GM23338 (cell line): ENCODE measurements around the gene IKBIP.

Experiments used
- EZH2 ChIP-seq: fragments of 200-600 bp; sonication (generic); IDR thresholded peaks from one replicate; pipeline ENCODE4 v1.8.0; 2017; ENCODE audit warnings: antibody characterized with exemption, mild to moderate bottlenecking, low read depth; ENCODE audit not compliant: unreplicated experiment
- POLR2AphosphoS5 ChIP-seq: IDR thresholded peaks from 2 replicates; pipeline ENCODE4 v1.6.1; 2016; ENCODE audit warnings: antibody characterized with exemption, low read depth
- TF ChIP-seq, protein P1 (sequence below), 2 experiments: fragments of 200-600 bp in 1 of 2; sonication (generic) in 1 of 2; conservative IDR thresholded peaks; 2 replicates each; pipeline versions ENCODE4 v1.5.1 to v1.6.1; 2016 to 2017; ENCODE audit warnings: antibody characterized with exemption in 2 of 2, low read depth in 2 of 2, mild to moderate bottlenecking in 2 of 2, moderate library complexity in 1 of 2

DNA sequence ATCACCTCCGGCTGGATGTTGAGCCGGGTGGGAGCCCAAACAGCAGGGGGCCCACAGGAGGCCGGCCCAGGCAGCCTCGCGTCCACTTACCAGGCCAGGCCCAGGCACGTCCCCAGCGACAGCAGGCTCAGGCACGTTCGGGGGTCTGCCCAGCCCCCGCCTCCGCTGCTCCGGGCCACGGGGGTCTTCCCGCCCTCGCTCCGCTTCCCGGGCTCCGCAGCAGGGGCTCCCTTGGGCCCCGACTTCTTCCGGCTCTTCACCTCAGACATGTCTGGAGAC, 216 bp downstream of the IKBIP start:
- TF ChIP-seq POLR2AphosphoS5 = no peak
- TF ChIP-seq, protein P1, sequence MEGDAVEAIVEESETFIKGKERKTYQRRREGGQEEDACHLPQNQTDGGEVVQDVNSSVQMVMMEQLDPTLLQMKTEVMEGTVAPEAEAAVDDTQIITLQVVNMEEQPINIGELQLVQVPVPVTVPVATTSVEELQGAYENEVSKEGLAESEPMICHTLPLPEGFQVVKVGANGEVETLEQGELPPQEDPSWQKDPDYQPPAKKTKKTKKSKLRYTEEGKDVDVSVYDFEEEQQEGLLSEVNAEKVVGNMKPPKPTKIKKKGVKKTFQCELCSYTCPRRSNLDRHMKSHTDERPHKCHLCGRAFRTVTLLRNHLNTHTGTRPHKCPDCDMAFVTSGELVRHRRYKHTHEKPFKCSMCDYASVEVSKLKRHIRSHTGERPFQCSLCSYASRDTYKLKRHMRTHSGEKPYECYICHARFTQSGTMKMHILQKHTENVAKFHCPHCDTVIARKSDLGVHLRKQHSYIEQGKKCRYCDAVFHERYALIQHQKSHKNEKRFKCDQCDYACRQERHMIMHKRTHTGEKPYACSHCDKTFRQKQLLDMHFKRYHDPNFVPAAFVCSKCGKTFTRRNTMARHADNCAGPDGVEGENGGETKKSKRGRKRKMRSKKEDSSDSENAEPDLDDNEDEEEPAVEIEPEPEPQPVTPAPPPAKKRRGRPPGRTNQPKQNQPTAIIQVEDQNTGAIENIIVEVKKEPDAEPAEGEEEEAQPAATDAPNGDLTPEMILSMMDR (conservative IDR thresholded peaks at IDR 0.05; ENCODE audit: low read depth in 2 of 2) = no peak
- no peak for TF ChIP-seq EZH2
